ENCODE results near the gene GABRR3.

The GABRR3 gene

GRCh38 chr3:97979610-97980009, 55.5 kb downstream of the GABRR3 start:
- ChIA-PET CTCF (no interaction called here), POLR2A (no interaction called here)
- DNase-seq (ENCODE audit: low read depth, low spot score): no peak
- H3K4me3 ChIP-seq (ENCODE audit: low read depth, low read length): no peak overlapping the region
- TF ChIP-seq CTCF (IDR thresholded peaks at IDR 0.05; ENCODE audit: insufficient read depth, low read length, missing control alignments): no peak

GRCh38 chr3:97975466-97975865, 59.6 kb downstream of the GABRR3 start:
- no peak for DNase-seq (ENCODE audit: low read depth, low spot score)
- H3K4me3 ChIP-seq (ENCODE audit: low read depth, low read length): no peak overlapping the region
- ChIA-PET POLR2A (no interaction called here), CTCF (interaction anchor here (1.0 to 2.0 kb wide), 3 partner anchors 12 to 21 kb away, joined by 3 to 5 read pairs (median 3); no protein-coding TSS in a partner anchor)
- TF ChIP-seq CTCF (IDR thresholded peaks at IDR 0.05; ENCODE audit: insufficient read depth, low read length, missing control alignments): no peak

GRCh38 chr3:97974996-97975395, 60.1 kb downstream of the GABRR3 start:
- ChIA-PET CTCF (interaction anchor here (1.0 to 2.0 kb wide), 4 partner anchors 11 to 48 kb away, joined by 3 to 5 read pairs (median 3); no protein-coding TSS in a partner anchor), POLR2A (no interaction called here)
- DNase-seq (ENCODE audit: low read depth, low spot score): no peak
- H3K4me3 ChIP-seq (ENCODE audit: low read depth, low read length): no peak overlapping the region
- no peak for TF ChIP-seq CTCF (IDR thresholded peaks at IDR 0.05; ENCODE audit: insufficient read depth, low read length, missing control alignments)

GRCh38 chr3:97972976-97973375, 62.1 kb downstream of the GABRR3 start:
- peak overlapping the region; percentile 68 for H3K4me3 ChIP-seq (ENCODE audit: low read depth, low read length)
- no peak for DNase-seq (ENCODE audit: low read depth, low spot score)
- ChIA-PET POLR2A (no interaction called here), CTCF (no interaction called here)
- no peak for TF ChIP-seq CTCF (IDR thresholded peaks at IDR 0.05; ENCODE audit: insufficient read depth, low read length, missing control alignments)

- POLR2A ChIA-PET: interaction anchor here (0.8 to 0.9 kb wide), 2 partner anchors 31 to 150 kb away, joined by 4 to 6 read pairs; partner anchors contain the start of gene CRYBG3
- DNase-seq (ENCODE audit: low read depth, low spot score): no peak
- H3K4me3 ChIP-seq (ENCODE audit: low read depth, low read length): peak within 1 kb of the TSS; percentile 68
- TF ChIP-seq CTCF (IDR thresholded peaks at IDR 0.05; ENCODE audit: insufficient read depth, low read length, missing control alignments): peak; percentile 15
- CTCF ChIA-PET: interaction anchor here (0.9 to 2.1 kb wide), 4 partner anchors 14 to 206 kb away, joined by 3 to 6 read pairs (median 3); no protein-coding TSS in a partner anchor
These were observed 63.2 kb downstream of the GABRR3 start, which contains the start of gene RIOX2 for GRCh38 chr3:97971679-97972567. Gene RIOX2 (minus strand): TSS chr3:97972431. CDS start chr3:97967593, 4,838 bp downstream.

- CTCF ChIA-PET: interaction anchor here (0.8 to 2.1 kb wide), 6 partner anchors 13 to 206 kb away, joined by 3 to 6 read pairs (median 3); no protein-coding TSS in a partner anchor
- POLR2A ChIA-PET: interaction anchor here (0.8 to 0.9 kb wide), 2 partner anchors 30 to 150 kb away, joined by 4 to 6 read pairs; partner anchors contain the start of gene CRYBG3
- DNase-seq (ENCODE audit: low read depth, low spot score): no peak
- peak overlapping the region; percentile 68 for H3K4me3 ChIP-seq (ENCODE audit: low read depth, low read length)
- TF ChIP-seq CTCF (IDR thresholded peaks at IDR 0.05; ENCODE audit: insufficient read depth, low read length, missing control alignments): no peak
These were observed 64.0 kb downstream of the GABRR3 start for GRCh38 chr3:97970956-97971620.

All from AG04449 (cell line).